ENCODE data around the gene FBXW7. TPM values are rescaled to one million over a fixed set of nuclear protein-coding genes. Genes with fewer than 3 reads are reported as not detected.

The FBXW7 gene
- total and polyA plus RNA-seq, 7 donors = 3.7 to 122 (median 74.9) TPM

- Histone ChIP-seq H3K4me1 (peaks cover 0 to 11% (median 2%) of the 10 kb centered on the region in 4 donors), H3K9me3 (no peaks in the 10 kb centered on the region), H3K4me3 (no peak overlapping the region), H3K27ac (no peak overlapping the region), H3K36me3 (no peaks in the 10 kb centered on the region), H3K27me3 (no peaks in the 10 kb centered on the region)
- TF ChIP-seq EP300 (IDR thresholded peaks at IDR 0.05) (no peak), POLR2AphosphoS5 (IDR thresholded peaks at IDR 0.05) (no peak), CTCF (IDR thresholded peaks at IDR 0.05) (no peak), POLR2A (IDR thresholded peaks at IDR 0.05) (no peak)
- no peak for DNase-seq
- intact Hi-C loops (cut with DNase I) = no loop called here
- 96% methylated on average over 2 of the region's 2 CpGs for WGBS, 2 donors
Observed at GRCh38 chr4:152480901-152481300, 55.0 kb downstream of the FBXW7 start.

GRCh38 chr4:152480326-152480725 lies 55.6 kb downstream of the FBXW7 start:
- Histone ChIP-seq H3K4me1 (peaks cover 0 to 11% (median 0%) of the 10 kb centered on the region in 4 donors), H3K36me3 (no peaks in the 10 kb centered on the region), H3K27me3 (no peaks in the 10 kb centered on the region), H3K27ac (no peak overlapping the region), H3K9me3 (no peaks in the 10 kb centered on the region), H3K4me3 (no peak overlapping the region)
- DNase-seq = no peak
- intact Hi-C loops (cut with DNase I) = no loop called here
- TF ChIP-seq EP300 (IDR thresholded peaks at IDR 0.05) (no peak), POLR2A (IDR thresholded peaks at IDR 0.05) (no peak), CTCF (IDR thresholded peaks at IDR 0.05) (no peak), POLR2AphosphoS5 (IDR thresholded peaks at IDR 0.05) (no peak)

GRCh38 chr4:152479428-152480026 lies 56.4 kb downstream of the FBXW7 start:
- 94 to 96% methylated on average over 5 of the region's 5 CpGs for WGBS, 2 donors
- TF ChIP-seq POLR2AphosphoS5 (IDR thresholded peaks at IDR 0.05) = no peak
- no peak for TF ChIP-seq POLR2A (IDR thresholded peaks at IDR 0.05)
- no peak for TF ChIP-seq EP300 (IDR thresholded peaks at IDR 0.05)
- no peak for TF ChIP-seq CTCF (IDR thresholded peaks at IDR 0.05)
- Histone ChIP-seq H3K4me3 (no peak overlapping the region), H3K27ac (no peak overlapping the region), H3K4me1 (peaks cover 0 to 11% (median 0%) of the 10 kb centered on the region in 4 donors), H3K9me3 (no peaks in the 10 kb centered on the region), H3K36me3 (no peaks in the 10 kb centered on the region), H3K27me3 (no peaks in the 10 kb centered on the region)
- intact Hi-C loops (cut with DNase I) = no loop called here
- no peak for DNase-seq

GRCh38 chr4:152478461-152479237 lies 57.2 kb downstream of the FBXW7 start:
- intact Hi-C loops (cut with DNase I) = no loop called here
- TF ChIP-seq POLR2A (IDR thresholded peaks at IDR 0.05) (no peak), POLR2AphosphoS5 (IDR thresholded peaks at IDR 0.05) (no peak)

GRCh38 chr4:152476796-152477195 lies 59.1 kb downstream of the FBXW7 start:
- no peaks in the 10 kb centered on the region for H3K9me3 ChIP-seq
- WGBS, 2 donors = 81 to 94% methylated on average over 2 of the region's 2 CpGs

More at GRCh38 chr4:152478461-152479237, 57.2 kb downstream of the FBXW7 start:
- Histone ChIP-seq H3K4me1 (peaks cover 0 to 11% (median 0%) of the 10 kb centered on the region in 4 donors), H3K9me3 (no peaks in the 10 kb centered on the region), H3K36me3 (no peaks in the 10 kb centered on the region), H3K4me3 (no peak overlapping the region), H3K27ac (no peak overlapping the region), H3K27me3 (no peaks in the 10 kb centered on the region)
- no peak for DNase-seq
- 85 to 93% methylated on average over 3 of the region's 3 CpGs for WGBS, 2 donors

More at GRCh38 chr4:152476796-152477195, 59.1 kb downstream of the FBXW7 start:
- no peak for DNase-seq
- no peak overlapping the region for H3K27ac ChIP-seq
- no peak overlapping the region for H3K4me3 ChIP-seq
- no peak for TF ChIP-seq EP300 (IDR thresholded peaks at IDR 0.05)
- no peak for TF ChIP-seq POLR2A (IDR thresholded peaks at IDR 0.05)
- TF ChIP-seq CTCF (IDR thresholded peaks at IDR 0.05) = no peak
- TF ChIP-seq POLR2AphosphoS5 (IDR thresholded peaks at IDR 0.05) = no peak
- peaks cover 0 to 11% (median 0%) of the 10 kb centered on the region in 4 donors for H3K4me1 ChIP-seq
- H3K27me3 ChIP-seq = no peaks in the 10 kb centered on the region
- intact Hi-C loops (cut with DNase I) = no loop called here
- no peaks in the 10 kb centered on the region for H3K36me3 ChIP-seq

Data from sigmoid colon (tissue), 7 donors.